Astrocyte (in vitro differentiated cells and primary cell): ENCODE results near the gene ERAL1.

Source experiments
- EZH2 ChIP-seq: IDR thresholded peaks from 2 replicates; pipeline ENCODE4 v1.6.1; 2012; ENCODE audit warnings: mild to moderate bottlenecking, low read length, inconsistent platforms; ENCODE audit not compliant: insufficient read depth
- TF ChIP-seq, protein P1 (sequence below): IDR thresholded peaks from 2 replicates; pipeline ENCODE4 v1.5.1; 2011; ENCODE audit warnings: low read depth, mild to moderate bottlenecking, inconsistent platforms, low read length, moderate library complexity; ENCODE audit not compliant: insufficient read depth

DNA sequence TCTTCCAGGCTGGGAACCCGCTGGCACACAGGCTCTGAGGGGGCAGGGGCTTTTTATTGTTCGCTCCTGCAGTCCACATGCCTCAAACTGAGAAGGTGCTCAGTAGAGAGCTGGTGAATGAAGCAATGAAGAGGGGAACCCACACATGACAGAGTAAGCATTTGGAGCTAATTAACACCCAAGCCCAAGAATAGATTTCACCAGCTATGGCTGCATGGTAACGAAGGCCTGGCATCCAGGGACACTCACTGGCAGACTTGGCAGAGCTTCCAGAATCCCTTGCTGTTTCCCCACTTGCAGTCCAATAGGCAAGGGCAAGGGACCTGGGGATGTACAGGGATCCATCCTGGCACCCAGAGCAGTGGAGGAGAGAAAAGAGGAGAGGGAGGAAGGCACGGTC lies 30.5 kb downstream of the ERAL1 start:
- TF ChIP-seq, protein P1, sequence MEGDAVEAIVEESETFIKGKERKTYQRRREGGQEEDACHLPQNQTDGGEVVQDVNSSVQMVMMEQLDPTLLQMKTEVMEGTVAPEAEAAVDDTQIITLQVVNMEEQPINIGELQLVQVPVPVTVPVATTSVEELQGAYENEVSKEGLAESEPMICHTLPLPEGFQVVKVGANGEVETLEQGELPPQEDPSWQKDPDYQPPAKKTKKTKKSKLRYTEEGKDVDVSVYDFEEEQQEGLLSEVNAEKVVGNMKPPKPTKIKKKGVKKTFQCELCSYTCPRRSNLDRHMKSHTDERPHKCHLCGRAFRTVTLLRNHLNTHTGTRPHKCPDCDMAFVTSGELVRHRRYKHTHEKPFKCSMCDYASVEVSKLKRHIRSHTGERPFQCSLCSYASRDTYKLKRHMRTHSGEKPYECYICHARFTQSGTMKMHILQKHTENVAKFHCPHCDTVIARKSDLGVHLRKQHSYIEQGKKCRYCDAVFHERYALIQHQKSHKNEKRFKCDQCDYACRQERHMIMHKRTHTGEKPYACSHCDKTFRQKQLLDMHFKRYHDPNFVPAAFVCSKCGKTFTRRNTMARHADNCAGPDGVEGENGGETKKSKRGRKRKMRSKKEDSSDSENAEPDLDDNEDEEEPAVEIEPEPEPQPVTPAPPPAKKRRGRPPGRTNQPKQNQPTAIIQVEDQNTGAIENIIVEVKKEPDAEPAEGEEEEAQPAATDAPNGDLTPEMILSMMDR, result no peak
- TF ChIP-seq EZH2, result no peak
